ENCODE measurements around the gene UBAP2.
"Not testable (repeated sequence)": the region's sequence is repeated elsewhere in the genome, so short reads cannot be mapped to it uniquely, and the experiment has no call there.

Gene UBAP2

DNA sequence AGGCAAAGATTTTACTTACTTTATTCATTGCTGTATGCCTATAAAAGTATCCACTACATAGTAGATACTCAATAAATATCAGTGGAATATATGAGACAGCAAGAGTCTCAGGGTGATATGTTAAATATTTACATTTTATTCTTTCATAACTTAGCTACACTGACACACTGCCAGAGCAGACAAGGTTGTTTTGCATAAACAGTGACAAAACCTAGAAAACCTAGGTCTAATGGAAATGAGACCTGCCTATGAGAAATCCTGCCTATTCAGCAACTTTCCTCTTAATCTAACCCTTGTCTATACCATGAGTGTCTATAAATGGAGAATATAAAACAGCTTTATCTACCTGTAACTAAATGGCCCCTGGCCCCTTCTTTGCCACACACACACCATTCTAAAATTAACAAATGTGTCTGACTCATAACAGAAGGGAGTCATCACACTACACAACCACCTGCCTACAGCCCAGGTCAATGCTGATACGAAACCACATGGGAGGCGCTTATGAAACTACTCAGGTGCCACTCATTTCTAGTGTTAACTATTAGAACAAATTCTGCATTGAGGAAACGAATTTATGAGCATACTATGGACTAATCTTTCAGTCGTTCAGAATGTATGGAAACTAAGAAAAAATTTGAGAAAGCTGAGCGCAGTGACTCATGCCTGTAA lies 60.3 kb downstream of the UBAP2 start:
- DNase-seq (ENCODE audit: low spot score): no peak

DNA sequence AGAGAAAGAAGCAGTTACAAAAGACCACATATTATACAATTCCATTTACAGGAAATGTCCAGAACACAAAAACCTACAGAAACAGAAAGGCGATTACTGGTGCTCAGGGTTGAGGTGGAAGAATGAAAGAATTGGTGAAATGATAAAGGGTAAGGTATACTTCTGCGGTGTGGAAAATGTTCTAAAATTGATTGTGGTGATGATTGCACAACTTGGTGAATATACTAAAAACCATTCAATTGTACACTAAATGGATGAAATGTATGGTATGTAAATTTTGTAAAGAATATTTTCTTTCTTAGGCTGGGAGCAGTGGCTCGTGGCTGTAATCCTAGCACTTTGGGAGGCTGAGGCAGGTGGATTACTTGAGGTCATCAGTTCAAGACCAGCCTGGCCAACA lies 72.3 kb downstream of the UBAP2 start:
- no peak for DNase-seq (ENCODE audit: low spot score)

DNA sequence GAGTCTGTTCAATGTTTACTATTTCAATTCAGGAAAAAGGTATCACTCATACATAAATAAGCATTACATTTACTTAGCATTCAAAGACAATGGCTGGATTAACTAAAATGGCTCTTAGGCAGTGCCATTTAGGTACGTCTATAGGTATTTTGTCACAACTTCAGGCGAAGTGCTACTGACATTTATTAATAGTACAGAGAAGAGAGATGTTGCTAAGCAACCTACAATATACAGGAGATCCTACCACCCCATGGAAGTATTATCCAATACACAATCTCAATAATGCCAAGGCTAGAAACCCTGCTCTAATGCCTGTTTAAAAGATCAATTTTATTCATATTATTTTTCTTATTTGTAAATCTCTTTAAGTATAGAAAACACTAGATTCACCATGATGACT lies 76.0 kb downstream of the UBAP2 start:
- DNase-seq (ENCODE audit: low spot score): no peak

DNA sequence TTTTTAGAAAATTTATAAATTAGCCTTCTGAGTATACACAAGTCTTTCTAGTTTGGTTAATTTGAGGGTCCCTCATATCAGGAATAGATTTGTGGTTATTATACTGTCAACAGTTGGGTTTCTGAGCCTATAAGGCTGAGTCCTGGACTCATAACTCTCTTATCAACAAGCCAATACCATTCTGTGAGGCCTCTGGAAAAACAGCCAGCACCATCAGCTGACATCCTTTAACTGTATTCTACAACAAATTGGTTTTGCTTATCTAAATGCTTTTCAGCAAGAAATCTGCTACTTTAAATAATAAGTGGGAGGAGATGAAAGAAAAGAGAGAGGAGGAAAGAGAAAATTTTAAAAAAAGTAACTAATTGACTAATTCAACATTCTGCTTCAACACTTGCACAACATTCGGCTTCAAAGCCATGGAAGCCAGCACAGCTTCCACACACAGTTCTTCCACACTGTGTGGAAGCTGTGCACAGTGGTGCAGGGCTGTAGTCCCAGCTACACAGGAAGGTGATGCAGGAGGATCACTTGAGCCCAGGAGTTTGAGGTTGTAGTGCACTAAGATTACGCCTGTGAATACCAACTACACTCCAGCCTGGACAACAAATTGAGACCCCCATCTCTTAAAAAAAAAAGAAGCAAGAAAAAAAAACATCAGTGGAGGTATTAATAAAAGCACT lies 84.5 kb downstream of the UBAP2 start:
- DNase-seq (ENCODE audit: low spot score): no peak

DNA sequence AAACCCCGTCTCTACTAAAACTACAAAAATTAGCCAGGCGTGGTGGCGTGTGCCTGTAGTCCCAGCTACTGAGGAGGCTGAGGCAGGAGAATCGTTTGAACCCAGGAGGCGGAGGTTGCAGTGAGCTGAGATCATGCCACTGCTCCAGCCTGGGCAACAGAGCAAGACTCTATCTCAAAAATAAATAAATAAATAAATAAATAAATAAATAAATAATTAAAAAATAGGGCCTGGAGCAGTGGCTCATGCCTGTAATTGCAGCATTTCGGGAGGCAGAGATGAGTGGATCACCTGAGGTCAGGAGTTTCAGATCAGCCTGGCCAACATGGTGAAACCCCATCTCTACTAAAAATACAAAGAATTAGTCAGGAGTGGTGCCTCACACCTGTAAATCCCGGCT lies 86.2 kb downstream of the UBAP2 start:
- DNase-seq (ENCODE audit: low spot score): not testable (repeated sequence)

- no peak for DNase-seq (ENCODE audit: low spot score)
Measured at GRCh38 chr9:33959725-33960124, 89.0 kb downstream of the UBAP2 start.

DNA sequence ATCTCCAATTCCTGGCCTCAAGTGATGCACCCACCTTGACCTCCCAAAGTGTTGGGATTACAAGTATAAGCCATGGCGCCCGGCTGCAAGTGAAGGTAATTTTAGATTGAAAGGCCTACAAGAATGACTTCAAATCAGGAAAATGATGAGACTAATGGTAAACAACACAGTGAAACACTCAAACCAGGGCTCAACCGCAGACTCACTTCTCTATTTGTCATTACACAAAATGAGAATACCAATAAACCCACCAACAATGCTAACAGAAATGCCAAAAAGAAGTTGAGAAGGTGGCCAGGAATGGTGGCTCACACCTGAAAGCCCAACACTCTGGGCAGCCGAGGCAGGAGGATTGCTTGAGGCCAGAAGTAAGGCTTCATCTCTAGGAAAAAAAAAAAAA lies 92.1 kb downstream of the UBAP2 start:
- DNase-seq (ENCODE audit: low spot score): no peak

- DNase-seq (ENCODE audit: low spot score): no peak
Measured at GRCh38 chr9:33952066-33952465, 96.6 kb downstream of the UBAP2 start.

GRCh38 chr9:33950371-33950770 lies 98.3 kb downstream of the UBAP2 start:
- DNase-seq (ENCODE audit: low spot score): no peak

- DNase-seq (ENCODE audit: low spot score): no peak
Measured at GRCh38 chr9:33946779-33947535, 101.7 kb downstream of the UBAP2 start.

DNA sequence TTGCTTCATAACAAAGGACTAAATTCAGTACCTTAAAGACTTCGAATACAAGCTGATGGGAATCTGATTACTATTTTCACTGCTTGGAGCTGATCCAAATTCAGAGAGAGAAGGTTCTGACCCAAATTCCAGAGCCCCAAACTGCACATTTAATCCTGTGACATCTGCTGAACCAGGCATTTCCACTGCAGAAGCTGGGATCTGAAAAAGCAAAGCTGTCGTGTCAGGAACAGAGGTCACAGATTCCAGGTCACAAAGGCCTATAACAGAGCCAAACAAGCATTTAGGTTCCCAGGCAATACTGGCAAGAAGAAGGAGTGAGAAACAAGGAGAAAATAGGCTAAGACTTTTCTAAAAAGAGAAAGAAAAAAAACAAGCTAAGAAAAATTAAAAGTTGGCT lies 105.3 kb downstream of the UBAP2 start:
- no peak for DNase-seq (ENCODE audit: low spot score)

- DNase-seq (ENCODE audit: low spot score): no peak
Measured at GRCh38 chr9:33942471-33943083, 106.1 kb downstream of the UBAP2 start.

DNA sequence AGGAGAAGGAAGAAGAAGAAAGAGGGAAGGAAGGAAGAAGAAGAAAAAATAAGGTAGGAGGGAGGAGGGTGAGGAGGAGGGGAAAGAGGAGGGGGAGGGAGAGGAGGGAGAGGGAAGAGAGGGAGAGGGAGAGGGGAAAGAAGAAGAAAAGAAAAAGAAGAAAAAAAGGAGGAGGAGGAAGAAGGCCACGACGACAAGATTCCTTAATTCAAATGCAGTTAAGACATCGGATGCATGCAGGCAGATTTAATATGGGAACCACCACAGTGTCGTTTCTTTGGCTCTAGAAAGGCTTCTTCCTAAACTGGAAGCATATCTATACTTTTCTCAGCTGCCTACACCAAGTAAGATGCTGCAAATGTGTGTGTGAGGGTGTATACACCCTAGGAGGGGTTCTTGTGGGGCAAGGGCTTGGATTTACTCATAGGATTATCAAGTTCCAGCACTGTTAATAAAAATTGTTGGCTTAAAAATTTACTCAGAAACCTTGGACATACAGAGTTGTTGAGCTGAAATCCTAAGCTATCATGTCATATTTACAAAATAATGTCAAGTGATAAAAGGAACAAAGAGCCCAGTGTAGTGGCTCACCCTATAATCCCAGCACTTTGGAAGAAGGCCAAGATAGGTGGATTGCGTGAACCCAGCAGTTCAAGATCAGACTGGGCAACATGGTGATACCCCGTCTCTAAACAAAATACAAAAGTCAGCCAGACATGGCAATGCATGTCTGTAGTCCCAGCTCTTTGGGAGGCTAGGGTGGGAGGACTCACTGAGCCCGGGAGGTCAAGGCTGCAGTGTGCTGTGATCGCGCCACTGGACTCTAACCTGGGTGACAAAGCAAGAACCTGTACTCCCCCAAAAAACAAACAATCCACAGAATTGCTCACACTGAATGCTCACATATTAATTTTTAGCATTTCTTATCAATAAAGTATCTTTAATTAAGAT lies 108.5 kb downstream of the UBAP2 start:
- DNase-seq (ENCODE audit: low spot score): no peak

DNA sequence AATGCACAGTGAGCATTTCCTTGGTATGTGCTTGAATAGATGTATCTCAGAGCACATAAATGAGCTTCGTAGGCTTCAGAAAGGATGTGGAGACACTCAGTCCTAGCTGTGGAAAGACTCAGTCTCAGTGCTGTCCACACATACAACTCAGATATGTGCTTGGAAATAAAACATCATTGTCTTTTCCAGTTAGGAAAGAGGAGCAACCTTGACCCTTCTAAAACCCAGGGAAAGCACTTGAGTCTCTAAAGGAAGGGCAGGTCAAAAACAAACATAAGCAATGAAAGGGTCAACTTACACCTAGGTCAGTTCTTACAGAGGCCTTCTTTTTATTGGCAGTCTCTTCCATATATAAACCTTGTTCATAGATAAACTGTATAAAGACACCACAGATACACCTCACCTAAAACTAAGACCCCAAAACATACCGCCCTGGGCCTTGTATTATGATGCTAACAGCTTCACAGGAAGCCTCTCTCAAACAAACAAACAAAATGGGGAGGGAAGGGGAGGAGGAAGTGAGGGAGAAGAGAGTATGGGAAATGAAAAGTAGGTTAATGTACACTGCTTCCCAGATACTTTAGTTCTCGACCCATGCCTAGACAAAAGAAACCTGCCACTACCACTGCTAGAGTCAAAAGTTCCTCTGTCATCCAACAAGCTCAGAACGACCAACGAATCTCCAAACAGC lies 114.4 kb downstream of the UBAP2 start:
- DNase-seq (ENCODE audit: low spot score): no peak

DNA sequence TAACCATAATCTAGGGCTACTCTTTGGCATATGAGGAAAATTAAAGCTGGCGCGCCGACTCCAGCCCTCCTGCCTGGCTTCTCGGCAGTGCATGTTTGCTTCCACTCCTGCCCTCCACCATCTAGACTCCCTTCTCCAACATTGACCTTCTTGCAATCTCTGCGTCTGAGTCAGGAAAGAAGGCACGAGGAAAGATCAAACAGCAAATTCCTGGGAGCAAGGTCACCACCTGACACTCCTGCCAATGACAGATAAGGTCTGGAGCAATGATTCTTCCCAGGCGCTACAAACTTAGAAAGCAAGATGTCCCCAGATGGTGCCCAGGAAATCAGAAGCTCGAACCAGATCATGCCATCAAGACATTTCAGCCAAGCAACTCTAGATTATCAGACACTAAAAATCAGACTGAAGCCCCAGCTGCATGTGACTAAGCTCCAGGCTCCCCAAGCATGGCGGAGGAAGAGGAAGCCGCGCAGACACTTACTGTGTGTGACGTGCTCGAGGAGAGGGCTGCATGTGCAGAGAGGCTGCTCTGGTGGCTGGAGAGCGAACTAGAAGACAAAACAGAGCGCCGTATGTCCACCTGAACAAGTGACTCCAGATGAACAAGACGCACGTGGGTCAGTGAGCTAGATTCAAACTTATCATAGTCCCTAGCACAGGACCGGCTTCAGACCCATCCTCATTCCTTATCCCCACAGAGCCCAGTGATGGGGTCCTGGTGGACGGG lies 116.4 kb downstream of the UBAP2 start:
- DNase-seq (ENCODE audit: low spot score): no peak

DNA sequence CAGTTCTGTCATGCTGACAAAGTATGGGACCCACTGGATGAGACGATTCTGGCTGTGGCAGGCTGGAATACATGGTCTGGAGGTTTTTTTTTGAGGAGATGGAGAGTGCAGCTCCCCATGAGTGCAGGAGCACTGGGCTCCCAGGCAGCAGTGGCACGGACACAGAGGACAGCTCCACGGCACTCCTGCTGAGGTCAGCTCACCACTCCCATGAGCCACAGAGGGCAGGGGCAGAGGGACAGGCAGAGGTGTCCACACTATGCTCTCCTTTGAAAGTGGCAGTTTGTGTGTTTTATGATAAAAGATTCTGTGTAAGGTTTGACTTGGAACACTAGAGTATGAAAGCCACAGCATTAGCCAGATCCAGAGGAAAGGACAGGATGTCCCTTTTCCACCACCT lies 117.4 kb downstream of the UBAP2 start:
- no peak for DNase-seq (ENCODE audit: low spot score)

DNA sequence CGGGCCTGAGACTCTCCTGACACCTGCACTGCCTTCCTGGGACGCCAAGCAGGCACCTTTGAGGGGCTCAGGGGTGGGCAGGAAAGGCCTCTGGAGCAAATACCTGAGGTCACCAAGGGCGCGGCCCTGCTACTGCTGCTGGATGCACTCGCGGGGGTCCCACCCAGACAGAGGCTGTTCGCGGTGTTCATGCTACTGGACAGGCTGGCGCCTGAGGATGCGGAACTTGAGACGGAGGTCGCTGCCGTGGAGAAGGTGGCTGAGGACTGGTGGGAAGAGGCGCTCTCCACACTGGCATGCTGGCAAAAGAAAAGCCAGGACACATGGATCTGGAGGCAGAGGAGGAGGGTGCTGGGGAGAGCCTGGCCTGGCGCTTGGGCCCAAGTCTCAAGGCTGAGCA lies 121.0 kb downstream of the UBAP2 start:
- DNase-seq (ENCODE audit: low spot score): no peak

DNA sequence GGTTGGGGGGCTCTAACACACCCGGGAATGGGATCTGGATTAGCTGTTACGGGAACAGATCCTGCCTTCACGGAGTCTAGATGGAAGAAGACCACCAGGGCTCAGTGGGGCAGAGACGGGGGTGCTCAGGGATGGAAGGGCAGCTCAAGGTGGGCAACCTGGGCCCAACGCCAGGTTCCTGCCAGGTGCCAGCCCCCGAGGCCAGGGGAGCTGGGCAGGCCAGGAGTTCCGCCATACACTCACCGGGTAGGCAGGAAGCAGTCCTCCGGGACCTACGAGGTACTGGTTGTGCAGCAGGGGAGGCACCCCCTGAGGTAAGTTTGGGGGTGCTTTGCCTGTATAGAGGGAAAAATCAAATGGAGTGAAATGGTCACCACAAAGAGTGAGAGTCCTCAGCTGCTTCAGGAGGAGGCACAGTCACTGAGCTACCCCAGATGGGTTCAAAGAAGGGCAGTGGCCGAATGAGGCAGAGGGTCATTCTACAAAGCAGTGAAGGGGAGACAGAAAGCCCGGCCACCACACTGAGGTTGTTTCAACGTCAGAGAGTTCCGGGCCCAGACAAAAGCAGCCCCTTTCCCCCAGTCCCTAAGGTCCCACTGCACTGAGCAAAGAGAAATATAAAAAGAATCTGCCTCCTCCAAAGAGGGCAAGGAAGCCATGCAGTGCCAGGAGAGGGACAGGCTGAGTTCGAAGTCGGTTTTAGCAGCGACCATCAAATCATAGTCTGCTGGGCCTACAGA lies 121.8 kb downstream of the UBAP2 start:
- DNase-seq (ENCODE audit: low spot score): no peak

GRCh38 chr9:33924978-33925797 lies 123.5 kb downstream of the UBAP2 start:
- peak; percentile 74 for DNase-seq (ENCODE audit: low spot score)

Measured in ecto neural progenitor cell (in vitro differentiated cells).